ENCODE results near the gene RASA3.
"Not testable (repeated sequence)": the region's sequence is repeated elsewhere in the genome, so short reads cannot be mapped to it uniquely, and the experiment has no call there.

The RASA3 gene

DNA sequence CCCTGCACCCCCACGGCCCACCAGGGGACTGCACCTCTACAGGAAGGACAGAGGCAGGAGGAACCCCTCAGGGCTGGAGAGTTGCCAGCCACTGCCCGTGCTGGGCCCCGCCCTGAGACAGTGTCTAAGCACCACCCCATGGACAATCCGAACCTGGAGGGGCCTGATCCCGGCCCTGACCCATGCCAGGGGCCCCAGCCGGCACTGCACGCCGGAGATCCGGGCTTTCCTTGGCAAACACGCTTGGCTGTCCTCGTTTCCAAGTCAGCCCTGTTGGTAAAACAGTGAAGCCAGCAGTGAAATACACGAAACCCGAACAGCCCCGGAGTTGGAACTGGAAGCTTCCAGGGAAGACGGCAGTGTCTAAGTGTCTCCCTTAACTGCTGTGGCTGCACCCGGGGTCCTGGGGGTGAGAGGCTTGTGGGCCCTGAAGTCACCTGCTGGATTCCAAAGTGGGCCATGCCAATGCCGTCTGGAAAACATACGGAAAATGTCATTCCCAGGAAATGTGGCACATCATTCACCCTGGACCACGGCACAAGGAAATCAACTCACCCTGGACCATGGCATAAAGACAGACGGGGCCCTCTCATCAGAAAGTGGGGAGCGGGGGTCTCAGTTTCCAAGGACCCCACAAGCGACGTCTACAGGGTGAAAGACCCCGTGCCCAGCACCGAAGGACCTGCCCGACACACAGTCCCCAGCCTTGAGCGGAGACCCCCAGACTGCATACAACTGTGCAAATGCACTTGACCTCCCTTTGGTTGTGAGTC is 30.9 kb downstream of the RASA3 start:
- no peak for DNase-seq (ENCODE audit: low spot score)

DNA sequence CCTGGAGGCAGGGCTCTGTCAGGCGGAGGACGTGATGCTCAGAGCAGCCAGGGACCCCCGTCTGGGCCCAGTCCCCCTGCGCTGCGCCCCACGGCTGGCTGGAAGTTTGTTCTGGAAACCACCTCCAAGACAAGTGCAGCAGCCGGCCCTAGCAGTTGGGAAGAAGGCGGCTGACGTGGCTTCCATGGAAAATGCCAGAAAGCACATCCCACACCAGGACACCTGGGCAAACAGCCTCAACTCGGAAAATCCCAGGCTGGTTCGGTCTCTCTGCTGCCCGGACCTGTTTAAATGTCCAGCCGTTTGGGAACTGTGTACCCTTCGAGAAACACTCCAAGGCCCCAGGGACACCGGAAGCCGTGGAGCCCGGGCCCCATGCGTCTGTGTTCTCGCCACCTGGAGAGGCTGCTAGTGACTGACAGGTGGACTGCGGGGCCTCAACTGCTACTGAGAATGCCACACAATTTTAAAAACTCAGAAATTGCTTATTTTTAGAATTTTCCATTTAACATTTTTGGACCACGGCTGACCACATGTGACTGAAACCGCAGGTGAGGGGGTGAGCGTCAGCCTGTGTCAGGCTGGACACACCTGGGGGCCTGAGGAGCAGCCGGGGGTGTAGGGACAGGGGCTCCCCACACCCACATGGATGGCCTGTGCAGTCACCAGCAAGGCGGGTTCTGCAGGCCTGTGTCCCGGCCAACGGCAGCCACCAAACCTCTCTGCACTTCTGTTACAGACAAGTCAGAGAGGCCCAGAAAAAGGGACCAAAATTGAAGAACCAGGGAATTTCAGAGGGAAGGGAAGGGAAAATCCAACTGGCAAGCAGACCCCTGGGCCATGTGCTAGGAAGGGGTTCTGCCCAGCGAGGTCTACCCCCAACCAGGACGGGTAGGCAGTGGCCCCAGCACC is 31.7 kb downstream of the RASA3 start:
- DNase-seq (ENCODE audit: low spot score): no peak

DNA sequence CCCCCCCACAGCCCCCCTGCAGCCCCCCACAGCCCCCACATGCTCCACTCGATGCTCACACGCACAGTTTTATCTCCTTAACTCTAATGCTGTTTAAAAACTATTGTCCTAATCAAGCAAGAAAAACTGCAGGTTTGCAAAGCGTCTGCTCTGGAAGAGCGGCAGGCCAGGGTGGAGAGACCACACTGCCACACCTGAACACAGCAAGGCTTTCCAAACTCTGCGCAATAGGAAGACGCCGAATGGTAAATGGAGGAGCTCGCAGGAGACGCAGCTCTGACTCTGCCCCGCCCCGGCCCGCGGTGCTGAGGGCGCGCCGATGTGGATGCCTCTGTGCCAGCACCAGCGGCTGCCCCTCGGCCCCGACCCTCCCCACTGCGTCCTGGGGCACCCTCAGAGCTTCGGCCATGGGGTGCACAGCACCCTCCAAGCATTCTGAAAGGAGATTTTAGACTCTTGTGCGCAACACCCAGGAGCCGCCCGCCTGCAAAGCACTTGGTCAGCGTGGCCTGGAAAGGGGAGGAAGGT is 32.4 kb downstream of the RASA3 start:
- DNase-seq (ENCODE audit: low spot score): no peak

DNA sequence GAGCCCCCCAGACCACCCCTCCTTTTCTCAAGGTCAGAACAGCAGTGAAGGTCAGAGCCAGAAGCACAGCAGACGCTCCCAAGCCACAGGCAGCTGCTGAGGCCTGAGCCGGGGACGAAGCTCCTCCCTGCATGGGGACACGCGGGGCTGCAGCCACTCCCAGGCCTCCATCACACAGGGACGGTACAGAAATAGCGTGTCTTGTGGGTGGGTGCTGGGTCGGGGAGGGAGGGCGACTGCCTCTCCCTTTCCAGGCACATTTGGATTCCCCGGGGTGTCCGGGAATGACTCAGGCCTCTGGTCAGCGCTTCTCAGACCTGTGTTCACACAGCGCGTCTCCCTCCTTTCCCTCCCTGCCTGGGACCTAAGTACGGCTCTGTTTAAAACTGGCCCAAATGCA is 33.2 kb downstream of the RASA3 start:
- no peak for DNase-seq (ENCODE audit: low spot score)

DNA sequence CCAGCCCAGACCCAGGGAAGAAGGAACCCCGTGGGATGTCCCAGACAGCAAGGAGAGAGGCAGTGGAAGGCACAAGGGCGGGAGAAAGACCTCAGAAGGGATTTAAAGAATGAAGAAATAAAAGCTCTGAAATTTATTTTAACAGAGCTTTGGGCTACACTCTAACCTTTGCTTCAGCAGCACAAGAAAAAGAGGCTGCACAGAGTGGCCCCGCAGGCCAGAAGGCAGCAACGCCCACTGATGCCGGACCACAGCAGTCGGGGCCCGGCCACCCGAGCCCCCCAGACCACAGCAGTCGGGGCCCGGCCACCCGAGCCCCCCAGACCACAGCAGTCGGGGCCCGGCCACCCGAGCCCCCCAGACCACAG is 33.8 kb downstream of the RASA3 start:
- not testable (repeated sequence) for DNase-seq (ENCODE audit: low spot score)

DNA sequence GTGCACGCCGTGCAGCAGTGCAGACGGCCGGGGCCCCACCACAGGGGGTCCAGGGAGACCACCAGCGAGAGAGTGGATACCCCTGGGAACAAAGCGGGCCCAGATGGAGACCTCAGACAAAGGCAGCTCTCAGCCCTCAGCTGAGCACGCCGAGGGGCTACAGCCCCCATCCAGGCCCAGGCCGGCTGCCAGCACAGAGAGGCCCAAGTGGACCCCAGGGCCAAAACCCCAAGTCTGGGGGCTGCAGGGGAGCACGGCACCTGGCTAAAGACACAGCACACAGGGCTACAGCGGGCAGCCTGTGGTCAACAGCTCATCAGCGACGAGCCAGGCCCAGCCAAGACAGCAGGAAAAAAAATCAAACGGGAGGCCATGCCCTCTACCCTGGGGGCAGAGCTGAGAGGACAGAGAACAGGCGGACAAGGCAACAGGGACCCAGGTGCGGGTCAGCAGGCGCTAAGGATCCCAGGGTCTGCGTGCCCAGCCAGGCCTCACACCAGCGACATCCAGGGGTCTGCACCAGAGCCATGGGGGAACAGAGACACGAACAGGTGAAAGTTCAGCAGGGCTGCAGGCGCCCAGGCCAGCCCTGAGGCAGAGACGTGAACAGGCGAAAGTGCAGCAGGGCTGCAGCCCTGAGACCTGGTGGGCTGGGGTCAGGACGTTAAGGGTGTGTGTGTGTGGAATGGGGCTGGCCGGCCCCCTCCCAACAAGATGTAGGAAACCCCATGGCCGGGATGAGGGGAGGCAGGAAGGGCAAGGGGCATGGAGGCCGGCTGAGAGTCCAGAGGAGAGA is 34.3 kb downstream of the RASA3 start:
- DNase-seq (ENCODE audit: low spot score): no peak

DNA sequence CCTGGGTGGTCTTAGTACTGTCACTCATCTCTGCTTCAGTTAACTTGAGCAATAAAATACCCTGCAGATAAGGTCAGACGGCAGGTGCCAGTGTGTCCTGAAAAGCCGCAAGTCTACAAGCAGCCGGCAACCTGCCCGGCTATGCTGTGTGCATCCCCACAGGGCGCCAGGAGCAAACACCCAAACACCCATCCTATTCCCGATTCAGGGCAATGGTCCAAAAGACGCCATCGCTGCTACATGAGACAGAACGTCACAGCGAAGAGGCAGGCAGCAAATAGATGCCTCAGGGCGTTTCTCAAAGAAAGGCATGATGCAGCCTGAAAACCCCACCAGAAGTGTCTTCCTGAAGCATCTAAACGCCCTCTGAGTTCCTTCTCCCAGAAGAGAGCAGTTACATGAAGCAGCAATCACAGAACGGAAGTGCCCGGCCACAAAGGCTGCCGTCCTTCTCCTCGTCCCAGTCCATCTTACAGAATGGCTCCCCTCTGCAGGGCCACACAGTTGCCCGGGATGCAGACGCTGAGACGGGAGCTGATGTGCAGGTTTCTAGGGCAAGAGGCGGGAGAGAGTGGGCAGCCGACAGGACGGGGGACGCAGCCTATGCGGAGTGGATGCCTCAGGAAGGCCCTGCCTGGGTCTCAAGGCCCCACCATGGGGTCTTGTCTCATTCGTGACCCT is 35.1 kb downstream of the RASA3 start:
- no peak for DNase-seq (ENCODE audit: low spot score)

DNA sequence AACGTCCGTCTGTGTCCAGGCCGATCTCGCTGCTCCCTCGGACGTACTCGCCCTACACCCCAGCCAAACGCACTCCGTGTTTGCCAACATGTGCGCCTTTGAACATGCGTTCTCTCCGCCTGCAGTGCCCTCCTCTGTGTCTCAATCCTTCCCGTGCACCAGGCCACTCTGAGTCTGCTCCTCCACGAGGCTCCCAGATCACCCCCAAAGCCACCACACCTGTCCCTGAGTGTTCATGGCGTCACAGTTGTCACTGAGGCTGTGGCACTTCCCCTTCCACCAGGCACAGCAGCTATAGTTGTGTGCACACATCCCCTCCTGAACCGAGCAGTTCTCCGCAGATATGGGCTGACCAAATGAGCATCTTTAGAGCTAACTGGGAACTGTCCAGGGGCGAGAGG is 35.6 kb downstream of the RASA3 start:
- DNase-seq (ENCODE audit: low spot score): no peak

DNA sequence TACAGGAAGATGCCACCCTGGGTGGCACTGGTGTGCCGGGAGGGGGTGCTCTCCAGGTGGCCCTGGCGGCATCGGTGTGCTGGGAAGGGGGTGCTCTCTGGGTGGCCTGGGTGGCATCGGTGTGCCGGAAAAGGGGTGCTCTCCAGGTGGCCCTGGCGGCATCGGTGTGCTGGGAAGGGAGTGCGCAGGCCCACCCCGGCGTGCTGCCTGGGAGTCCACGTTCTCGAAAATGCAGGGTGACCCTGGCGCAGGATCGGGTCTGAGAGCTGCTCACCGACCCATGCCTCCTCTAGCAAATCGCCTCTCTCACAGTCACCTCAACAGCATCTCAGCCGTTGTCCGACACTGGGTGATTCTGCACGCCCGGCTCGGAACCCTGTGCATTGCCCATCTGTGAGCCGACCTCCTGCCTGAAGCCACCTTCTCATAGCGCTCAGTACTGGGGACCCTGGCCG is 36.4 kb downstream of the RASA3 start:
- no peak for DNase-seq (ENCODE audit: low spot score)

DNA sequence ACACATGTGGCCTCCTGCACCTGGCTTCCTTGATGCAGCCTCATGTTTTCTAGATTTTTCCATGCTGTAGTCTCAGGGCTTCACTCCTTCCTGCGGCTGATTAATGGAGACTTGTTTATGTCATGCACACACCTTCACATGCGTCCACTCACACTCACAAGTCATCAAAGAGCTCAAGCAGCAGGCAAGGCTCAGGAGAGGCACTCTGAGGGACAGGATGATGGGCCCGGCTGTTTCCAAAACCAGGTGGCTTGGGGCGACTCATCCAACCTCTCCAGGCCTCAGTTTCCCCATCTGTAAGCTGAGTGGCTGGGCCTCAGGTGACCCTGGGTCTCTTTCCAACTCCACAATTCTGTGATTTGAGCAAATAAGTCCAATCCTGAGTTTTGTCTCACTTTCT is 36.9 kb downstream of the RASA3 start:
- no peak for DNase-seq (ENCODE audit: low spot score)

DNA sequence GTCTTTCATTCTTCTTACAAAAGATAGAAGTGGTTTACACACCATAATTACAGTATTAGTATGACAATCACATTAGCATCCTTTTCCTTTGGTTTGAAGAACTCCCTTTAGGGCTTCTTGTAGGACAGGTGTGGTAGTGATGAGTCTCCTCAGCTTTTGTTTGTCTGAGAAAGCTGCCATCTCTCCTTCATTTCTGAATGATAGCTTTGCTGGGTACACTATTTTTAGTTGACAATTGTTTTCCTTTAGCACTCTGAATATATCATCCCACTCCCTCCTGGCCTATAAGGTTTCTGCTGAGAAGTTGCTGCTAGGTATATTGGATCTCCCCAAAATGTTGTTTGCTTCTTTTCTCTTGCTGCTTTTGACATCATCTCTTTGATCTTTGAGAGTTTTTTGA is 39.3 kb downstream of the RASA3 start:
- no peak for DNase-seq (ENCODE audit: low spot score)

DNA sequence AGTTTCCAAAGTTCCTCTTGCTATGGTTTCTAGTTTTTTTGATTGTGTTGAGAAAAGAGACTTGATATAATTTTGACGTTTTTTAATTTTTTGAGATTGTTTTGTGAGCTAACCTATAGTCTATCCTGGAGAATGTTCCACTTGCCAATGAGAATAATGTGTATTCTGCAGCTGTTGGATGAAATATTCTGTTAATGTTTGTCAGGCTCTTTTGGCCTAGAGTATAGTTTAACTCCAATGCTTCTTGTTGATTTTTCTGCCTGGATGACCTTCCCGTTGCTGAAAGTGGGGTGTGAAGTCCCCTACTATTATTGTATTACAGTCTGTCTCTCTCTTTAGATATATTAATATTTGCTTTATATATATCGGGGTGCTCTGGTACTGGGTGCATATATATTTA is 40.0 kb downstream of the RASA3 start:
- no peak for DNase-seq (ENCODE audit: low spot score)

DNA sequence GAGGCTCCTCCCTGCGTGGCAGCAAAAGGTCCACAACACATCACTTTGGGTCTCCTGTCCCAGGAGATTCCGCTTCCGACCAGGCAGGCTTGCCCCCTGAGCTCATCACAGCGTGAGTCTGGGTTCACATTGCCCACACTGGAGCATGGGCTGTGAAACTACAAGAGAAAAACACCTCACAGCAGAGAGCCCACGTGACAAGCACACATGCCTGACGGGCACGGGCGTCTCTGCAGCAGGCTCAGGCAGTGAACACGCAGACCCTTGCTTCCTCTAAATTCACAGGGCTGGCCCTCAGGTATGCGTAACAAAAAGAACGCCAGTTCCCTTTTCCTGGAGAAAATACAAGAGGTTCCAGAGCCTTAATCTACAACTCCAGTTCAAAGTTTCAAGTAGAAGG is 41.9 kb downstream of the RASA3 start:
- DNase-seq (ENCODE audit: low spot score): no peak

DNA sequence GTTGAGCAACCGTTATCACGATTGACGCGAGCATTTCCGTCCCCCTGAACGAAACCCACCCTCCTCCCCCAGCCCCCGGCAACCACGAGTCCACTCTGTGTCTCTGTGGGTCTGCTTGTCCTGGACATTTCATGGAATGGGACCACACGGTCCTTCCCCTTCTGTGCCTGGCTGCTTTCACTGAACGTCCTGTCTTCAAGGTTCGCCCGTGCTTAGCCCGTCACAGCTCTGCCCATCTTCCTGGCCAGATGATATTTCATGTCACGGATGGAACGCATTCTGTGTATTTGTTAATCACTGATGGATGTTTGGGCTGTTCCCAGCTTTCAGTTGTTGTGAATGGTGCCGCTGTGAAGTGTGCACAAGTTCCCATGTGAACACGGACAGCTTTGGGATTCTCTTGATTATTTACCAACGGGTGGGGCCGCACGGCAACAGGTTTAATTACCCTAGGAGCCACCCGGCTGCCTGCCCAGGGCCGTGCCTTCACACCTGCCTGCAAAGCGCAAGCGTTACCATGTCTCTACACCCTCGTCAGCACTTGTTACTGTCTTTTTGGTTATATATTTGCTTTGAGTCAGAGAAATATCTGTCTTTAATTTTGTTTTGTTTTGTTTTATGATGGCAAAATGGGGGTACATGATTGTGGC is 42.5 kb downstream of the RASA3 start:
- DNase-seq (ENCODE audit: low spot score): no peak

DNA sequence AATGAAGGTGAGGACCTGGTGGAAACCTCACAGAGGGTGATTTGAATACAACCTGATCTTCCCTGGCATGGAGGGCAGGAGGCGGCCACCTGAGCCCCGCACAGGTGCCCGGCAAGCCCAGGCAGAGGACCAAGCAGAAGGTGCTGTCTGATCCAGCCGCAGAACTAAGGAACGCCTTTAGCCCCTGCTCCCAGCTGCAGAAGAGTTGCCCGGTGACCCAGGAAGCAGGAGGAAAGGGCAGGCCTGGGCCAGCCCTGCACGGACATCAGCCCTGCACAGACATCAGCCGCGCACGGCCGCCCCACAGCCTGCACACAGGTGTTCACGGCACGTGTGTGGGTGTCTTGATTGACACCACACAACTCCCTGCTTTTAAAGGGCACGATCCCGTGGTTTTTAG is 43.1 kb downstream of the RASA3 start:
- no peak for DNase-seq (ENCODE audit: low spot score)

DNA sequence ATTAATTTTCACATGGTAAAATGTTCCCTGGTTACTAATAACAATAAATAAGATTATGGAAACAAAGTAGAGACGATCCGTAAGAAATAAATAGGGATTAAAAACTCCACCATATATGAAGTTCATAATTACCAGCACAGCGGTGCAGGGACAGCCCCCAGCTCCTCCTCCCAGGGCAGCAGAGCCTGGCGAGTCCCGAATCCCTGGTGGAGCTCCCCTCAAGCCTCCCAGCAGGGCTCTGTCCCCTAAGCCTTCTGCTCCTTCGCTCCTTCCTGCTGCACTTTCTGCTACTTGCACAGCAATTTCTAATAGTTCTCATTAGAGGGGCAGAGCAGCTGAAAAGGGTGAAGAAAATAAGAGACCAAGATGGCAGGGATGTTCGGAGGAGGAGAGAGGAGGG is 43.6 kb downstream of the RASA3 start:
- DNase-seq (ENCODE audit: low spot score): no peak

DNA sequence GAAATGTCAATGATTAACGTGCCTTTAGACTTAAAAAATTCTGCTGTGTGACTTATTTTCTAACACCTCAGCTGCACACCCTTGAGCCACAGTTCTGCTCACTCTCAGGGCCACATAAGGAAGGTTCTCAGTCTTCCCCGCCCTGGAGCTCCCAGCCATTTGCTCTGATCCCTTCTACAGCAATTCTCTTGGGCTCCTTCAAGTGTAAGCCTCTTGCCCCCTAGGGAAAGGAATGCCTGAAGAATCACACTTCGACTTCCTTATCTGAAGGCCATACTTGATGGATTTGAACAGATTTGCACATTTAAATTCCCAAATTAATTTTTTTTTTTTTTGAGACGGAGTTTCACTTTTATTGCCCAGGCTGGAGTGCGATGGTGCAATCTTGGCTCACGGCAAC is 44.2 kb downstream of the RASA3 start:
- no peak for DNase-seq (ENCODE audit: low spot score)

DNA sequence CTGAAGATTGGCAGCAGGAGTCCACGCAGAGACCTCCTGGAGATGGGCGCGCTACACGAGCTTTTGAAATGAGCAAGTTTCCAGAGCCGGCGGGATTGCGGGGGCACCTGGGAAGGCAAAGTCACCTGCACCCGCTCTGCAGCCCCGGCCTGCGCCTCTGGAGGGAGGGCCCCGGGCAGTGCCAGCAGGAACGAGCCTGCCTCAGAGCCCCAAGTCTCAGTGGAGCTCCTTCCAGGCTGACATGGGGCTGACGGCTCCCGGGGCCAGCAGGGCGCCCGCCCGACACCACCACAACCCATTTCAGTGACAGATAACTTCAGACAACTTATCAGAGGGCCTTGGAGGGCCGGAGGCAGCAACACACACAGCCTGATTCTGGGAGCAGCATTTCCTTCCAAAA is 45.0 kb downstream of the RASA3 start:
- DNase-seq (ENCODE audit: low spot score): no peak

DNA sequence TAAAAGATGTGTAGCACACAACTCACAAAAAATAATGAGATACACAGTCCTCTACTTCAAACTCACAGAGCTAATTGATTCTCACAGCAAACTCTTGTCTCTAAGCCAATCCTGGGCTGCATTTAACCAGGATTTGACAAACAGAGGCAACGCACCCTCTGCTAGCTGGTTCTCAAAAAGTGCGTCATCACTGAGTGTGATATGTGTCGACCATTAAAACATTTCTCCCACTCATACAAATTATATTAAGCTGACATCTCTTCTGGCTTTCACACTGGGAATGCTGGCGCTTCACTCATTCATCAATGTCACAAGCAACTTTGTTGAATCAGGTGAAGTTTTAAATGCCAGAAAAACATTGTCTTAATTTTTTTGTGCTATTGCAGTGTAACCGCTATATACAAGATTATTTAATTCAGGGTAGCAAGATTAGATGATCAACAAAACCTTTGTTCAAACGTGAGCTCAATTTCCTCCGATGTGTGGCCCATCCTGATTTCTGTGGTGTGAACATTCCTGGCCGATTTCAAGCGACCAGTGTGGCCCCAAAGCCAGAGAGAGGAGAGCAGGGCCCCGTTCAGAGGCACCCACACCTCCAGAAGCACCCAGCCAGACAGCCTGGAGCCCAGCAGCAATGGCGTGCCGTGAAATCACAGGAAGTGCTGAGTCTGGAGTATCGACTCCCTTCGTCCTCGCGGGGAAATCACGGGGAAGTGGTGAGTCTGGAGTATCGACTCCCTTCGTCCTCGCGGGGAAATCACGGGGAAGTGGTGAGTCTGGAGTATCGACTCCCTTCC is 49.4 kb downstream of the RASA3 start:
- no peak for DNase-seq (ENCODE audit: low spot score)

Measured in putamen (tissue), 1 donor.